Activated CD8-positive, alpha-beta T cell treated with anti-CD3 and anti-CD28 coated beads for 36 hours (primary cell): ENCODE results near the gene OR2A25. TPM values are rescaled to one million over a fixed set of nuclear protein-coding genes. Genes with fewer than 3 reads are reported as not detected.

ENCODE experiments used
- ATAC-seq: fragments of 200-7000 bp; cut with Tn5 transposase; one replicate; pipeline ENCODE4 v1.10.0; 2021; ENCODE audit warnings: mild to moderate bottlenecking, moderate library complexity
- CTCF ChIA-PET: fragments of 350-600 bp; sonication (Branson Sonifier 250); formaldehyde crosslinking; loops from one replicate; lab custom pipeline; 2021; ENCODE audit warnings: antibody characterized with exemption; lab: Charles Lee
- POLR2A ChIA-PET: fragments of 350-600 bp; sonication (Branson Sonifier 250); formaldehyde crosslinking; loops from one replicate; lab custom pipeline; 2021; ENCODE audit warnings: antibody characterized with exemption; lab: Charles Lee
- DNase-seq: peaks from one replicate; pipeline ENCODE4 v3.0.0-alpha.2; 2020
- H3K27ac Mint-ChIP-seq: one replicate; pipeline ENCODE4 v1.8.0; 2021; ENCODE audit warnings: mild to moderate bottlenecking, mixed read lengths
- H3K27me3 Mint-ChIP-seq: one replicate; pipeline ENCODE4 v1.8.0; 2021; ENCODE audit warnings: mixed read lengths
- H3K36me3 Mint-ChIP-seq: one replicate; pipeline ENCODE4 v1.8.0; 2021; ENCODE audit warnings: low read depth, mixed read lengths
- H3K4me1 Mint-ChIP-seq: one replicate; pipeline ENCODE4 v1.8.0; 2021; ENCODE audit warnings: low read depth, mixed read lengths
- H3K4me3 Mint-ChIP-seq: one replicate; pipeline ENCODE4 v1.8.0; 2021; ENCODE audit warnings: mild to moderate bottlenecking, moderate library complexity, mixed read lengths
- H3K9me3 Mint-ChIP-seq: one replicate; pipeline ENCODE4 v1.8.0; 2021; ENCODE audit warnings: mixed read lengths
- intact Hi-C: fragments of 100-400 bp; cut with micrococcal nuclease; formaldehyde crosslinking; loops from one replicate; pipeline ENCODE4 v1.10.0; 2022
- total RNA-seq, 2 experiments: library from RNA; stranded (reverse); gene quantifications; one replicate each; pipeline ENCODE4 v1.2.3, GENCODE V29; 2021
- TF ChIP-seq, protein P1 (sequence below): fragments of 200-600 bp; IDR thresholded peaks from one replicate; pipeline ENCODE4 v1.8.0; 2022; ENCODE audit warnings: antibody characterized with exemption, mild to moderate bottlenecking

The OR2A25 gene
- total RNA-seq, 2 experiments from 2014 or later = not detected

DNA sequence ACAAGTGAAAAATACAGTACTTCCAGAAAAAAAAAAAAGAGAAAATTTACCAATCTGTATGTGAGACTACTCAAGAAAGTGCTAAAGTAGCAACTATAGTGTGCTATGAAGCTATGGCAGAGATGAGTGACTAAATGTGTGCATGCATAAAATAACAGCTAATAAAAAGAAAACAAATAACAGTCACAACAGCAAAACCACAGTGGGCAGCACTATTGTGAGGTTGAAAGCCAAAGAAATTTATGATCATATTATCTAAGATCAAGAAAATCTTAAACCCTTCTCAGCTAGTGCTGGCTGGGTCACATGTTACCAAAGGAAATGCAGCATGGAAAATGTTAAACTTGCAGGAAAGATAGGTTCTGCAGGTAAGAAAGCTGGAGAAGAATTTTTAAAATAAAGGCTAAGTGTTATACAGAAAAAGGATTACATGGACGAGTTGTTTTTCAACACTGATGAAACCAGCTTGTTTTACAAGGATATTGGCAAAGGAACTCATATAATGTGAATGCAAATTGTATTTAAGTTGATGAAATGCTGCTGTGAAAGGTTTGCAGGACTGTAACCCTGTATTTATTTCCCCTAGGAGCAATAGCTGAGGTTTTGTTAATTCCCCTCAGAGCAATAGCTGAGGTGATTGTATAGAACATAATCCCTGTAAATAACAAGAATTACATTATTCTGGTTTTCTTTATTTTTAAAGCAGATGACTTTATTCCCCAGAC, 36.5 kb upstream of the OR2A25 start:
- CTCF ChIA-PET = interaction anchor here (0.9 to 1.3 kb wide), 5 partner anchors 9 to 95 kb away, joined by 3 to 4 read pairs (median 3); no protein-coding TSS in a partner anchor
- Mint-ChIP-seq H3K27me3 (peaks cover 24% of the 10 kb centered on the region), H3K9me3 (no peaks in the 10 kb centered on the region), H3K4me3 (no peak overlapping the region), H3K36me3 (no peaks in the 10 kb centered on the region), H3K27ac (no peak overlapping the region), H3K4me1 (no peaks in the 10 kb centered on the region)
- POLR2A ChIA-PET = no interaction called here
- TF ChIP-seq, protein P1, sequence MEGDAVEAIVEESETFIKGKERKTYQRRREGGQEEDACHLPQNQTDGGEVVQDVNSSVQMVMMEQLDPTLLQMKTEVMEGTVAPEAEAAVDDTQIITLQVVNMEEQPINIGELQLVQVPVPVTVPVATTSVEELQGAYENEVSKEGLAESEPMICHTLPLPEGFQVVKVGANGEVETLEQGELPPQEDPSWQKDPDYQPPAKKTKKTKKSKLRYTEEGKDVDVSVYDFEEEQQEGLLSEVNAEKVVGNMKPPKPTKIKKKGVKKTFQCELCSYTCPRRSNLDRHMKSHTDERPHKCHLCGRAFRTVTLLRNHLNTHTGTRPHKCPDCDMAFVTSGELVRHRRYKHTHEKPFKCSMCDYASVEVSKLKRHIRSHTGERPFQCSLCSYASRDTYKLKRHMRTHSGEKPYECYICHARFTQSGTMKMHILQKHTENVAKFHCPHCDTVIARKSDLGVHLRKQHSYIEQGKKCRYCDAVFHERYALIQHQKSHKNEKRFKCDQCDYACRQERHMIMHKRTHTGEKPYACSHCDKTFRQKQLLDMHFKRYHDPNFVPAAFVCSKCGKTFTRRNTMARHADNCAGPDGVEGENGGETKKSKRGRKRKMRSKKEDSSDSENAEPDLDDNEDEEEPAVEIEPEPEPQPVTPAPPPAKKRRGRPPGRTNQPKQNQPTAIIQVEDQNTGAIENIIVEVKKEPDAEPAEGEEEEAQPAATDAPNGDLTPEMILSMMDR = no peak
- no peak for DNase-seq
- intact Hi-C loops = no loop called here
- no peak for ATAC-seq

DNA sequence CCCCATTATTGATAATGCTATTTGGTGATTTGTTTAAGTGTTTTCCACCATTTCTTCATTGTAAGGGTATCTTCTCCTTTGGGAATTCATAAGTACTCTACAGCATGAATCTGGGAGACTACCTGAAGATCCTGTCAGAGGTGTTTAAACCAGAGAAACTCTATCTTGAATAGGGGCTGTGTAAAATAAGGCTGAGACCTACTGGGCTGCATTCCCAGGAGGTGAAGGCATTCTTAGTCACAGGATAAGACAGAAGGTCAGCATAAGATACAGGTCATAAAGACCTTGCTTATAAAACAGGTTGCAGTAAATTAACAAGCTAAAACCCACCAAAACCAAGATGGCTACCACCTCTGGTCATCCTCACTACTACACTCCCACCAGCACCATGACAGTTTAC, 34.2 kb upstream of the OR2A25 start:
- ATAC-seq (no peak), DNase-seq (no peak)
- Mint-ChIP-seq H3K9me3 (no peaks in the 10 kb centered on the region), H3K36me3 (no peaks in the 10 kb centered on the region), H3K4me3 (no peak overlapping the region), H3K27me3 (peaks cover 27% of the 10 kb centered on the region), H3K27ac (no peak overlapping the region), H3K4me1 (no peaks in the 10 kb centered on the region)
- POLR2A ChIA-PET = no interaction called here
- intact Hi-C loops = no loop called here
- TF ChIP-seq, protein P1 = no peak
- CTCF ChIA-PET = no interaction called here

DNA sequence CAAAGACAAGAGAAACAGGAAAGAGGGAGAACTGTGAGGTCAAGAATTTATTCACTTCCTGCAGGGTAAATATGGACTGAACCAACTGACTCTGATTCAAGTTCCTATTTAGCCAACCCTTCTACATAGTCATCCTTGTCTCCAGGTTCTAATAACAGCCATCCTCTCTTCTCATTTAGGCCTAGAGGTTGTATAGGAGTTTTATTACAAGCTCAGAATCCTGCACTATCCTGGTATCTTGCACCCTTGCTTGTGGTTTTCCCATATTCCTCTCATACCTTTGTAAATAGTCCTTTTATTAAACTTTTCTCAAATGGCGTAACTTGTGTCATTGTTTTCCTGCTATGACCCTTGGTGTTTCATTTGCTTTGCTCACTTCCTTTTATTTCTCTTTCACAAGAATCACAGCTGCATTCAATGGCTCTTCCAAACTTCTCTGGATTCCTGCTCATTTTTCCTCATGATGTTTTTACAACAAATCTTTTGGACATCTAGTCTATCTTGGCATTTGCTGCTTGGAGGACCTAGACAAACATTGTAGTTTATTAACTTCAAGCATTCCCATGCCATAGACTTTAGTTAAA, 33.2 kb upstream of the OR2A25 start:
- ATAC-seq = no peak
- intact Hi-C loops = no loop called here
- Mint-ChIP-seq H3K4me3 (no peak overlapping the region), H3K27ac (no peak overlapping the region), H3K27me3 (peaks cover 24% of the 10 kb centered on the region), H3K9me3 (no peaks in the 10 kb centered on the region), H3K4me1 (no peaks in the 10 kb centered on the region), H3K36me3 (no peaks in the 10 kb centered on the region)
- no peak for DNase-seq
- CTCF ChIA-PET = no interaction called here
- TF ChIP-seq, protein P1 = no peak
- POLR2A ChIA-PET = no interaction called here

DNA sequence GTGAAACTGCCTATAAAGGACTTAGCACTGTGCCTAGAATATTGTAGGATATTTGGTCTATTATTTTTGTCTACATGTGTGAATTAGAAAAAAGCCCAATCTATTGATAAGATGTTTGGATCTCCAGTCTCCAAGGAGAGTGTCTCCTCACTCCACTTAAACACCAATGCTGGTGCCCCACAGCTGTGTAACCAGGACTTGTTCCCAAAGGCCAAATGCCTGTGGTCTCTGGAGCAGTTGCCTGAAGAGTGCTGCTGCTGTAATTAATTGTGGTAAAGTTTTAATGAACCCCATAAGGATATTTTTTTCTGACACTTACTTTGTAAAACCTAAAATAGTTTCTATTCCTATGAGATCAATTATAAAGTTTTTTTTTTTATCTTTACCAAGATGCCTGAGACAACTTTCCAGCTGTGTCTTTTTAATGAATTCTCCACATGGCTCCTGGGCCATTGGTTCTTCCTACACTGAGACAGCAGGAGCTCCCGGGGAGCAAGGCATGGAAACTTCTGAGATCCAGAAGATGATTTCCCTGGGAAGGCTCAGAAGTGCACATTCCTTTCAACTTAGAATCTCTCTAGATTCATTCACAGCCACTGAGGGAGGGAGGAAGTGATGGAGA, 32.1 kb upstream of the OR2A25 start:
- Mint-ChIP-seq H3K27me3 (peaks cover 20% of the 10 kb centered on the region), H3K27ac (no peak overlapping the region), H3K4me3 (no peak overlapping the region), H3K36me3 (no peaks in the 10 kb centered on the region), H3K4me1 (no peaks in the 10 kb centered on the region), H3K9me3 (no peaks in the 10 kb centered on the region)
- ATAC-seq (no peak), DNase-seq (no peak)
- POLR2A ChIA-PET = no interaction called here
- intact Hi-C loops = no loop called here
- TF ChIP-seq, protein P1 = no peak
- CTCF ChIA-PET = no interaction called here

DNA sequence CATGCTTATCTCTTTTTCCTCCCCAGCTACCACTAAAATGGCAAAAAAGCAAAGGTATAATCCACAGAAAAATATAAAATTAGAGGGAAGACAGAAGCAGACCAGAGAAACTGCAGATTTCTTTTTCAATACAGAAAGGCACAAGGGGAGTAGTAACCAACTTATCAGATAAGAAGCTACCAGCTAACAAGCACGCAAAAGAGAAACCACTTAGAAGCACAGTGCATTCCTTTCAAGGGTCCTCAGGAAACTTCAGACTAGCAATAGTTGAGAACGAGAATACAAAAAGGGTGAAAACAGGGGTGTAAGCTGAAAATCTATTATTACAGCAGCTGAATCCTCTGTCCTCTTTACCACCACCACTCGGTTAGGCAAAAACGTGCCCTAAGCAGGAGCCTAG, 30.7 kb upstream of the OR2A25 start:
- DNase-seq (no peak), ATAC-seq (no peak)
- intact Hi-C loops = no loop called here
- TF ChIP-seq, protein P1 = no peak
- ChIA-PET POLR2A (no interaction called here), CTCF (no interaction called here)
- Mint-ChIP-seq H3K27me3 (peaks cover 14% of the 10 kb centered on the region), H3K9me3 (no peaks in the 10 kb centered on the region), H3K27ac (no peak overlapping the region), H3K4me1 (no peaks in the 10 kb centered on the region), H3K4me3 (no peak overlapping the region), H3K36me3 (no peaks in the 10 kb centered on the region)
